GM10248 (cell line): ENCODE measurements around the gene KIAA1217.
A peak's percentile ranks its signal among the peaks of the same experiment; 100 is the strongest.

Experiments used
- CTCF ChIA-PET: fragments of 300-600 bp; sonication (Branson Sonifier 250); formaldehyde crosslinking; extraction: SDS; loops from one replicate; lab custom pipeline; 2021; ENCODE audit warnings: antibody characterized with exemption; lab: Yijun Ruan, JAX
- POLR2A ChIA-PET: fragments of 350-650 bp; sonication (Branson Sonifier 250); formaldehyde crosslinking; extraction: SDS; loops from one replicate; lab custom pipeline; 2020; ENCODE audit warnings: antibody characterized with exemption; lab: Yijun Ruan, JAX
- DNase-seq: peaks from one replicate; pipeline ENCODE4 v3.0.0; 2012; ENCODE audit errors: extremely low spot score
- CTCF ChIP-seq: IDR thresholded peaks from 2 replicates; pipeline ENCODE4 v1.5.1; 2012; ENCODE audit warnings: mild to moderate bottlenecking, low read depth; ENCODE audit errors: extremely low read depth, missing control alignments, control extremely low read depth

KIAA1217 gene

GRCh38 chr10:24414597-24414996, 205.7 kb downstream of the KIAA1217 start:
- DNase-seq, result peak; percentile 40
- TF ChIP-seq CTCF, result no peak
- ChIA-PET CTCF (interaction anchor here (0.7 to 1.3 kb wide), 2 partner anchors 8 to 16 kb away, joined by 3 read pairs; no protein-coding TSS in a partner anchor), POLR2A (no interaction called here)

- TF ChIP-seq CTCF, result no peak
- DNase-seq, result no peak
- POLR2A ChIA-PET, result no interaction called here
- CTCF ChIA-PET, result interaction anchor here (1.0 to 1.4 kb wide), 2 partner anchors 17 to 97 kb away, joined by 4 to 5 read pairs; no protein-coding TSS in a partner anchor
Observed at GRCh38 chr10:24415455-24416125, 206.7 kb downstream of the KIAA1217 start.

- POLR2A ChIA-PET, result no interaction called here
- CTCF ChIA-PET, result interaction anchor here (1.0 to 1.4 kb wide), 2 partner anchors 16 to 97 kb away, joined by 4 to 5 read pairs; no protein-coding TSS in a partner anchor
- no peak for DNase-seq
- no peak for TF ChIP-seq CTCF
Observed at GRCh38 chr10:24416248-24416647, 207.3 kb downstream of the KIAA1217 start.

- no peak for DNase-seq
- no peak for TF ChIP-seq CTCF
- POLR2A ChIA-PET, result no interaction called here
- CTCF ChIA-PET, result interaction anchor here (0.7 to 1.4 kb wide), 7 partner anchors 13 to 221 kb away, joined by 3 to 5 read pairs (median 3); no protein-coding TSS in a partner anchor
Observed at GRCh38 chr10:24417053-24417452, 208.1 kb downstream of the KIAA1217 start.

- DNase-seq, result no peak
- ChIA-PET CTCF (interaction anchor here (1.2 to 1.7 kb wide), 3 partner anchors 13 kb away, joined by 3 to 6 read pairs (median 6); no protein-coding TSS in a partner anchor), POLR2A (no interaction called here)
- no peak for TF ChIP-seq CTCF
Observed at GRCh38 chr10:24418532-24418931, 209.6 kb downstream of the KIAA1217 start.

GRCh38 chr10:24419066-24419465, 210.1 kb downstream of the KIAA1217 start:
- POLR2A ChIA-PET, result no interaction called here
- CTCF ChIA-PET, result interaction anchor here (0.9 to 1.7 kb wide), 6 partner anchors 9 to 424 kb away, joined by 3 to 6 read pairs (median 3); no protein-coding TSS in a partner anchor
- no peak for DNase-seq
- TF ChIP-seq CTCF, result no peak
